Adrenal gland (tissue), 5 donors: ENCODE data around the gene TSPAN3.

Source experiments
- CTCF ChIP-seq, 6 experiments: fragments of 450-650 bp in 4 of 6; fragments of 200-600 bp in 2 of 6; sonication (generic) in 1 of 6; IDR thresholded peaks; 1 replicate in 5 of 6; 2 replicates in 1 of 6; pipeline versions ENCODE4 v1.5.1 to v1.8.0; 2016 to 2021; ENCODE audit warnings: antibody characterized with exemption in 6 of 6, mild to moderate bottlenecking in 2 of 6, moderate library complexity in 1 of 6
- POLR2A ChIP-seq, 2 donors: fragments of 450-650 bp; IDR thresholded peaks; one replicate each; pipeline ENCODE4 v1.6.1; 2017; ENCODE audit warnings: antibody characterized with exemption in 2 of 2, mild to moderate bottlenecking in 2 of 2, moderate library complexity in 1 of 2
- donor health status: DM: no; HTN: no; CAD: no.

- no peak for TF ChIP-seq CTCF (IDR thresholded peaks at IDR 0.05)
- no peak for TF ChIP-seq POLR2A (IDR thresholded peaks at IDR 0.05)
Measured at GRCh38 chr15:77067691-77068367, 3.1 kb downstream of the TSPAN3 start.
